ENCODE results near the gene ZNF428. TPM values are rescaled to one million over a fixed set of nuclear protein-coding genes. Genes with fewer than 3 reads are reported as not detected.
"Not testable (repeated sequence)": the region's sequence is repeated elsewhere in the genome, so short reads cannot be mapped to it uniquely, and the experiment has no call there.

The ZNF428 gene
- total RNA-seq, 1 donor from 2014 or later: 37.3 TPM

- H3K4me3 ChIP-seq: no peak overlapping the region
- peaks cover 19 to 21% of the 10 kb centered on the region in 2 donors for H3K36me3 ChIP-seq
- no peak for DNase-seq (ENCODE audit: low spot score in 2 of 2)
- no peak for TF ChIP-seq CTCF (IDR thresholded peaks at IDR 0.05)
- H3K4me1 ChIP-seq: no peaks in the 10 kb centered on the region
- H3K27ac ChIP-seq: no peak overlapping the region
- no peaks in the 10 kb centered on the region for H3K27me3 ChIP-seq
- H3K9me3 ChIP-seq: no peaks in the 10 kb centered on the region
- intact Hi-C loops (cut with DNase I): no loop called here
These were observed 11.9 kb downstream of the ZNF428 start for GRCh38 chr19:43607238-43608205.

DNA sequence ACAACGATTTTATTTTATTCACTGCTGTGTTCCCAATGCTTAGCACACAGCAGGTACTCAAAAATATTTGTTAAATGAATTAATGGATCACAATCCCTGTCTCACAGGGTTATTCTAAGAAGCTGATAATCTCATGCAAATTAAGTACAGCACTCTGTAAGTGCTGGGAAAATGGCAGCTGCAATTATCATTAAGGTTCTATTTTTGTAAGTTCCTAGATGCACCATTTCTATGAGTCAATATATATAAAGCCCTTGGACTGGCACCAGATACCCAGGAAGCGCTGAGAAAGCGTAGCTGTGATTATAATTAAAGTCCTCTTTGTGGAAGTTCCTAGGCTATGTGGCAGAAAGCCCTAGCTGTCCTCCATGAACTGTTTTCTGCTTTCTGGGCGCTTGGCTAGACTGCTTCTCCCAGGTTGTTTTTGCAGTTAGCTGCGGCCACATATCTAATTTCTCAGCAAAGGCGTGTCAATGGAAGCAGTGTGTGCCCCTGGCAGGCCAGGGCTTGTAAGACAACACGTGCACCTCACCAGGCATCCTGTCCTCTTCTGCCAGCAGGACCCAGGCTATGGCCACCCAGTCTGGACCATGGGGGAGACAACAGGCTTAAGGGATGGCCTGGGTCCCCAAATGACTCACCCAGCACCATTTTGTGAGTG lies 12.7 kb downstream of the ZNF428 start:
- no peaks in the 10 kb centered on the region for H3K9me3 ChIP-seq
- intact Hi-C loops (cut with DNase I): no loop called here
- H3K4me1 ChIP-seq: no peaks in the 10 kb centered on the region
- H3K27ac ChIP-seq: no peak overlapping the region
- peaks cover 12 to 19% of the 10 kb centered on the region in 2 donors for H3K36me3 ChIP-seq
- H3K27me3 ChIP-seq: no peaks in the 10 kb centered on the region
- no peak for TF ChIP-seq CTCF (IDR thresholded peaks at IDR 0.05)
- DNase-seq (ENCODE audit: low spot score in 2 of 2): no peak
- no peak overlapping the region for H3K4me3 ChIP-seq

GRCh38 chr19:43605875-43606568 lies 13.4 kb downstream of the ZNF428 start:
- H3K9me3 ChIP-seq: no peaks in the 10 kb centered on the region
- H3K36me3 ChIP-seq: peaks cover 9 to 21% of the 10 kb centered on the region in 2 donors
- H3K27ac ChIP-seq: no peak overlapping the region
- H3K4me1 ChIP-seq: no peaks in the 10 kb centered on the region
- H3K4me3 ChIP-seq: no peak overlapping the region
- DNase-seq (ENCODE audit: low spot score in 2 of 2): no peak
- TF ChIP-seq CTCF (IDR thresholded peaks at IDR 0.05): no peak
- intact Hi-C loops (cut with DNase I): no loop called here
- no peaks in the 10 kb centered on the region for H3K27me3 ChIP-seq

- intact Hi-C loops (cut with DNase I); DNase-seq (ENCODE audit: low spot score in 2 of 2); H3K9me3 ChIP-seq; H3K27me3 ChIP-seq; H3K27ac ChIP-seq; H3K4me3 ChIP-seq: not testable (repeated sequence)
- Histone ChIP-seq H3K4me1 (peaks cover 9 to 12% of the 10 kb centered on the region in 2 donors), H3K36me3 (peaks cover 13 to 23% of the 10 kb centered on the region in 2 donors)
These were observed 19.1 kb downstream of the ZNF428 start for GRCh38 chr19:43600326-43600725.

DNA sequence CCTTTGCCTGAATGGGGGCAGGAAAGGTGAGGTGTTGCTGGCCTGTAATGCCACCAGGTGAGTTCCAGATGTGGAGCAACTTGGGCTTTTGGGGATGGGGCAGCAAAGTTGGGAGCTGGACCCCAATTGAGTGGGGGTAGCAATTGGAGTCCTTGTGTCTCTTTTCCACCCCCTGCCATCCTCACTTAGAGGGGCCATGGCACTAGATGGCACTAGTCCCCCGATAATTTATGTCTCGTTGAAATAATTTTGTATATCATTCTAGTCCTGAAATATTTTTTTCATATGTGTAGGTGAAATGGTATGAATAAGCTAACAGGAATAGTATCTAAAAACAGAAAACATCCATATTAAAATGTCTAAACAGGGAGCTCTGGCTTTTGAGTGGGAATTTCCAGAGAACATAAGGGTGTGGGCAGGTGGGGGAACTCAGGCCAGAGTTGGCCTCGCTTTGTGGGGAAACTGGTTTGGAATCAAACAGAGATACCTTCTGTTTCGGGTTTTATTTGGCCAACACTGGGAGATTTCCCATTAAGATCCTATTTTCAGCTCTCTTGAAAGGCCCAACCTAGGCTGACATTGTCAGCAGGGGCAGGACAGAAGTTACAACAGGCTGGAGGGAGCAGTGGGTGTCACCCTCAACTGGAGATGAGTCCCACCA lies 19.7 kb downstream of the ZNF428 start:
- no peak for TF ChIP-seq CTCF (IDR thresholded peaks at IDR 0.05)
- H3K4me3 ChIP-seq: no peak overlapping the region
- no peak overlapping the region for H3K27ac ChIP-seq
- no peak for DNase-seq (ENCODE audit: low spot score in 2 of 2)
- intact Hi-C loops (cut with DNase I): loop anchor here (10.0 kb wide), 1 partner anchor 1645 kb away; the partner anchor contains the start of gene RABAC1
- H3K27me3 ChIP-seq: no peaks in the 10 kb centered on the region
- peaks cover 12 to 15% of the 10 kb centered on the region in 2 donors for H3K4me1 ChIP-seq
- H3K36me3 ChIP-seq: peaks cover 13 to 23% of the 10 kb centered on the region in 2 donors
- H3K9me3 ChIP-seq: no peaks in the 10 kb centered on the region
